ENCODE results near the gene UGT2A2. TPM values are rescaled to one million over a fixed set of nuclear protein-coding genes. Genes with fewer than 3 reads are reported as not detected.
"Not testable (repeated sequence)": the region's sequence is repeated elsewhere in the genome, so short reads cannot be mapped to it uniquely, and the experiment has no call there.

Gene UGT2A2
- not detected in 2 replicates for total RNA-seq (2014; rRNA removed; shearing (Covaris generic); ENCODE audit: low replicate concordance)

DNA sequence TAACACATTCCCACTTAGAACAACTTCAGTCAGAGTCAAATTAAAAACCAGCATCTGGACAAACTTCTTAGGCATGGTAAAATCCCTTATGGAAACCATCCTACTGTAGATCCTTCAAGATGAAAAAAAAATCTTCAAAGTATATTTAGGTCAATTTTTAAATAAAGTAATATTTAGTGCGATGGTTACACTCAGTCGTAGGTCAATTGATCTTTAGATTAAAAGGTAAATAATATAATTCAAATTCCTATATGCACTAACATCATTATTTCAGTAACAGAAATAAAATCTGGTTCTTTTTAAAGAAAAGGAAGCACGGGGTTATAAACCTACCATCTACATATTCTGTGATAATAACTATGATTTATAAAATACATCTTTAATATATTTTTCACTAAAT lies at the start of gene UGT2A2:
UGT2A2 (minus strand) TSS at position 101 of the 400 bp plus-strand sequence; CDS start at position 99, 2 bp downstream.
- no peaks in the 10 kb centered on the region for H3K9me3 ChIP-seq (ENCODE audit: low read length)
- H3K4me3 ChIP-seq (ENCODE audit: low read length), result no peak within 1 kb of the TSS
- H3K27me3 ChIP-seq (ENCODE audit: low read length), result no peaks in the 10 kb centered on the region
- H3K36me3 ChIP-seq (ENCODE audit: insufficient read depth, low read length), result no peaks in the 10 kb centered on the region
- H4K20me1 ChIP-seq (ENCODE audit: insufficient read depth, low read depth, low read length), result no peaks in the 10 kb centered on the region
- no peaks in the 10 kb centered on the region for H3K79me2 ChIP-seq (ENCODE audit: low read length)
- no peak within 1 kb of the TSS for H3K4me2 ChIP-seq (ENCODE audit: low read depth, low read length, poor library complexity, severe bottlenecking)
- no peak within 1 kb of the TSS for H2AFZ ChIP-seq (ENCODE audit: low read length)
- H3K9ac ChIP-seq (ENCODE audit: low read length), result no peak within 1 kb of the TSS
- DNase-seq, result no peak
- H3K9me2 ChIP-seq (replicated peaks; ENCODE audit: insufficient read depth, low read length), result no peaks in the 10 kb centered on the region
- no peaks in the 10 kb centered on the region for H3K4me1 ChIP-seq (ENCODE audit: low read length)
- H3K27ac ChIP-seq (ENCODE audit: low read length), result no peak within 1 kb of the TSS

GRCh38 chr4:69684804-69685203 lies 45.4 kb upstream of the UGT2A2 start:
- H4K20me1 ChIP-seq (ENCODE audit: insufficient read depth, low read depth, low read length), result no peaks in the 10 kb centered on the region
- no peaks in the 10 kb centered on the region for H3K36me3 ChIP-seq (ENCODE audit: insufficient read depth, low read length)
- H3K9me3 ChIP-seq (ENCODE audit: low read length), result no peaks in the 10 kb centered on the region
- DNase-seq, result no peak
- no peak overlapping the region for H3K9ac ChIP-seq (ENCODE audit: low read length)
- no peaks in the 10 kb centered on the region for H3K4me1 ChIP-seq (ENCODE audit: low read length)
- H2AFZ ChIP-seq (ENCODE audit: low read length), result no peak overlapping the region
- no peaks in the 10 kb centered on the region for H3K27me3 ChIP-seq (ENCODE audit: low read length)
- no peak overlapping the region for H3K4me2 ChIP-seq (ENCODE audit: low read depth, low read length, poor library complexity, severe bottlenecking)
- no peak overlapping the region for H3K27ac ChIP-seq (ENCODE audit: low read length)
- H3K4me3 ChIP-seq (ENCODE audit: low read length), result no peak overlapping the region
- H3K79me2 ChIP-seq (ENCODE audit: low read length), result no peaks in the 10 kb centered on the region
- no peaks in the 10 kb centered on the region for H3K9me2 ChIP-seq (replicated peaks; ENCODE audit: insufficient read depth, low read length)

DNA sequence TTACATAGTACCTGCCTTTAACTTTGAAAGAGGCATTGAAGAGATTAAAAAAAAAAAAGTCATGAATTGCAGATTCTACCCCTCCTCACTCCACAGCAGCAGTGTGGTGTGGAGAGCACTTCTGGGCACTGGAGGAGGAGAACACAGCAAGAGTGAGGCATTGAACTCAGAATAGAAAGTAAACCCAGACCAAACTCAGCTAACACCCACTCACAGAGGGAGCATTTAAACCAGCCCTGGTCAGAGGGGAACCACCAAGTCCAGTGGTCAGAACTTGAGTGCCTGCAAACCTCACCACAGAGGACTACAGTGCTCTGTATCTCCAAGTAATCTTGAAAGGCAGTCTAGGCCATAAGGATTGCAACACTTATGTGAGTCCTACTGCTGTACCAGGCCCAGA lies 29.2 kb upstream of the UGT2A2 start:
- H3K9me2 ChIP-seq (replicated peaks; ENCODE audit: insufficient read depth, low read length), result no peaks in the 10 kb centered on the region
- no peak overlapping the region for H3K9ac ChIP-seq (ENCODE audit: low read length)
- H2AFZ ChIP-seq (ENCODE audit: low read length), result no peak overlapping the region
- no peaks in the 10 kb centered on the region; the same call in 1 of the 2 replicates for H3K9me3 ChIP-seq (ENCODE audit: low read length)
- no peaks in the 10 kb centered on the region for H3K4me1 ChIP-seq (ENCODE audit: low read length)
- no peaks in the 10 kb centered on the region for H4K20me1 ChIP-seq (ENCODE audit: insufficient read depth, low read depth, low read length)
- H3K4me2 ChIP-seq (ENCODE audit: low read depth, low read length, poor library complexity, severe bottlenecking), result no peak overlapping the region
- no peaks in the 10 kb centered on the region for H3K27me3 ChIP-seq (ENCODE audit: low read length)
- H3K4me3 ChIP-seq (ENCODE audit: low read length), result no peak overlapping the region
- no peak overlapping the region for H3K27ac ChIP-seq (ENCODE audit: low read length)
- no peaks in the 10 kb centered on the region for H3K79me2 ChIP-seq (ENCODE audit: low read length)
- H3K36me3 ChIP-seq (ENCODE audit: insufficient read depth, low read length), result no peaks in the 10 kb centered on the region
- no peak for DNase-seq

GRCh38 chr4:69664009-69664408 lies 24.6 kb upstream of the UGT2A2 start:
- H3K4me2 ChIP-seq (ENCODE audit: low read depth, low read length, poor library complexity, severe bottlenecking); H3K9me3 ChIP-seq (ENCODE audit: low read length): not testable (repeated sequence)

GRCh38 chr4:69661130-69661803 lies 21.8 kb upstream of the UGT2A2 start:
- not testable (repeated sequence) for H3K27ac ChIP-seq (ENCODE audit: low read length); H2AFZ ChIP-seq (ENCODE audit: low read length); H3K4me3 ChIP-seq (ENCODE audit: low read length); H3K9me2 ChIP-seq (replicated peaks; ENCODE audit: insufficient read depth, low read length); H3K27me3 ChIP-seq (ENCODE audit: low read length); H3K9me3 ChIP-seq (ENCODE audit: low read length); H3K36me3 ChIP-seq (ENCODE audit: insufficient read depth, low read length); H3K79me2 ChIP-seq (ENCODE audit: low read length); H3K4me1 ChIP-seq (ENCODE audit: low read length); H3K9ac ChIP-seq (ENCODE audit: low read length); H3K4me2 ChIP-seq (ENCODE audit: low read depth, low read length, poor library complexity, severe bottlenecking); H4K20me1 ChIP-seq (ENCODE audit: insufficient read depth, low read depth, low read length); DNase-seq

More at GRCh38 chr4:69664009-69664408, 24.6 kb upstream of the UGT2A2 start:
- not testable (repeated sequence) for H2AFZ ChIP-seq (ENCODE audit: low read length); H3K27me3 ChIP-seq (ENCODE audit: low read length); H3K36me3 ChIP-seq (ENCODE audit: insufficient read depth, low read length); H3K4me1 ChIP-seq (ENCODE audit: low read length); H3K9me2 ChIP-seq (replicated peaks; ENCODE audit: insufficient read depth, low read length); H3K4me3 ChIP-seq (ENCODE audit: low read length); H4K20me1 ChIP-seq (ENCODE audit: insufficient read depth, low read depth, low read length); H3K79me2 ChIP-seq (ENCODE audit: low read length); DNase-seq; H3K9ac ChIP-seq (ENCODE audit: low read length); H3K27ac ChIP-seq (ENCODE audit: low read length)

DNA sequence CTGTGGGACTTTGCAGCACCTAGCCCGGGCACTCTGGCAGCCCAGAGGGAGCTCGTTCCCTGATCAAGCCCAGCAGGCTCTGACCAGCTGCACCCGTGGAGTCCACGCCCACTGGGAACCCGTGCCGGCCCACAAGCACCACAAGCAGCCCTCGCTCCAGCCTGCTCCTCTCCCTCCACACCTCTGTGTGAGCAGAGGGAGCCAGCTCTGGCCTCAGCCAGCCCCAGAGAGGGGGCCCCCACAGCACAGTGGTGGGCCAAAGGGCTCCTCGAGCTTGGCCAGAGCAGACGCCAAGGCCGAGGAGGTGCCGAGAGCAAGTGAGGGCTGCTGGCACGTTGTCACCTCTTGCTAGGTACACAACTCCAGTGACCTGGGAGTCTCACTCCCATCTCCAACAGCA lies 18.7 kb upstream of the UGT2A2 start:
- no peak for DNase-seq
- Histone ChIP-seq H3K27ac (ENCODE audit: low read length) (no peak overlapping the region), H3K27me3 (ENCODE audit: low read length) (no peaks in the 10 kb centered on the region), H3K9me2 (replicated peaks; ENCODE audit: insufficient read depth, low read length) (no peaks in the 10 kb centered on the region), H3K79me2 (ENCODE audit: low read length) (no peaks in the 10 kb centered on the region), H3K4me1 (ENCODE audit: low read length) (no peaks in the 10 kb centered on the region), H3K9ac (ENCODE audit: low read length) (no peak overlapping the region), H3K9me3 (ENCODE audit: low read length) (no peaks in the 10 kb centered on the region; the same call in 1 of the 2 replicates), H3K4me3 (ENCODE audit: low read length) (no peak overlapping the region), H2AFZ (ENCODE audit: low read length) (no peak overlapping the region), H3K36me3 (ENCODE audit: insufficient read depth, low read length) (no peaks in the 10 kb centered on the region), H4K20me1 (ENCODE audit: insufficient read depth, low read depth, low read length) (no peaks in the 10 kb centered on the region), H3K4me2 (ENCODE audit: low read depth, low read length, poor library complexity, severe bottlenecking) (no peak overlapping the region)

DNA sequence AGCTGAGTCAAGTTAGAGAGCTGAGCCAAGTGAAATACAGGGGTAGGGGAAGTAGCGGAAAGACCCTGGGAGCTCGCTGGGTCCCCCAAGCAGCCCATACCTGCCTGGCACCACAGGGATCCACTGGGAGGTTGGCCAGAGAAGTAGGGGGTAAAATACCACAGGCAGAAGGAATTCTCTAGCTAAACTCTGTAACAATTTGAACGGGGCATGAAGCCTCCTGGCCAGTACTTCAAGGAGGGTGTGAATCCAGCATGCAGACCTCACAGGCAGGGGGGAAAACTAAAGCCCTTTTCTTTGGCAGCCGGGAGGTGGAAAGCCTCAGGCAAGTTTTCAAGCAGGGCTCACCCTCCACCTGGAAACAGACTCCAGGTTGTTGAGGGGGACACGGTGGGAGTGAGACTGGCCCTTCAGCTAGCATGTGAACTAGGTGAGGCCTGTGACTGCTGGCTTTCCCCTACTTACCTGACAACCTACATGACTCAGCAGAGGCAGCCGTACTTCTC lies 17.3 kb upstream of the UGT2A2 start:
- no peaks in the 10 kb centered on the region for H3K79me2 ChIP-seq (ENCODE audit: low read length)
- H3K27me3 ChIP-seq (ENCODE audit: low read length), result no peaks in the 10 kb centered on the region
- no peak for DNase-seq
- H3K4me2 ChIP-seq (ENCODE audit: low read depth, low read length, poor library complexity, severe bottlenecking), result no peak overlapping the region
- H3K4me3 ChIP-seq (ENCODE audit: low read length), result no peak overlapping the region
- H3K9me2 ChIP-seq (replicated peaks; ENCODE audit: insufficient read depth, low read length), result no peaks in the 10 kb centered on the region
- no peak overlapping the region for H3K9ac ChIP-seq (ENCODE audit: low read length)
- H3K27ac ChIP-seq (ENCODE audit: low read length), result no peak overlapping the region
- no peaks in the 10 kb centered on the region for H3K4me1 ChIP-seq (ENCODE audit: low read length)
- H2AFZ ChIP-seq (ENCODE audit: low read length), result no peak overlapping the region
- H3K36me3 ChIP-seq (ENCODE audit: insufficient read depth, low read length), result no peaks in the 10 kb centered on the region
- H4K20me1 ChIP-seq (ENCODE audit: insufficient read depth, low read depth, low read length), result no peaks in the 10 kb centered on the region
- no peaks in the 10 kb centered on the region; the same call in 1 of the 2 replicates for H3K9me3 ChIP-seq (ENCODE audit: low read length)

DNA sequence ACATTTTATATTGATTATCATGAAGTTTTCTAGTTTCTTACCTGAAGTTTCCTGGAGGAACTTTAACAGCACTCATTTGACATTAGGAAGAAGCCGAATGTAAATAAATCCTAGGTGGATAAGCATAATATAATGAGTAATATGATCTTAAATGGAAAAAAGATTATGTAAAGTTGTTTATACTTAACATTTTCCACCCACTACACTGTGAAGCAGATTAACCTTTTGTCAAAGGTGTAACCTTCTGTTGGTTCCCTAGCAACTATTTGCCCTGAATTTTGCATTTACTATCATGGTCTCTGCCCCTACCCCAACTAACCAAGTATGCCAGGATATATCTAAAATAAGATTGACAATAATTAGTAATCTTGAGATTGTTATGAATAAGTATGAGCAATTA lies 13.7 kb upstream of the UGT2A2 start, which contains the start of gene UGT2A1:
UGT2A1 (minus strand) TSS at position 101 of the 400 bp plus-strand sequence. CDS start 5,603 bp downstream, outside the sequence.
- H3K4me1 ChIP-seq (ENCODE audit: low read length), result no peaks in the 10 kb centered on the region
- H3K36me3 ChIP-seq (ENCODE audit: insufficient read depth, low read length), result no peaks in the 10 kb centered on the region
- H2AFZ ChIP-seq (ENCODE audit: low read length), result no peak within 1 kb of the TSS
- DNase-seq, result no peak
- H3K4me3 ChIP-seq (ENCODE audit: low read length), result no peak within 1 kb of the TSS
- H3K9me3 ChIP-seq (ENCODE audit: low read length), result no peaks in the 10 kb centered on the region; the same call in 1 of the 2 replicates
- no peaks in the 10 kb centered on the region for H3K9me2 ChIP-seq (replicated peaks; ENCODE audit: insufficient read depth, low read length)
- H3K27ac ChIP-seq (ENCODE audit: low read length), result no peak within 1 kb of the TSS
- H3K27me3 ChIP-seq (ENCODE audit: low read length), result no peaks in the 10 kb centered on the region
- no peaks in the 10 kb centered on the region for H4K20me1 ChIP-seq (ENCODE audit: insufficient read depth, low read depth, low read length)
- H3K79me2 ChIP-seq (ENCODE audit: low read length), result no peaks in the 10 kb centered on the region
- no peak within 1 kb of the TSS for H3K9ac ChIP-seq (ENCODE audit: low read length)
- no peak within 1 kb of the TSS for H3K4me2 ChIP-seq (ENCODE audit: low read depth, low read length, poor library complexity, severe bottlenecking)

Data from Karpas-422 (cell line).